Ramos (cell line): ENCODE results near the gene RABL2A.
"Not testable (repeated sequence)": the region's sequence is repeated elsewhere in the genome, so short reads cannot be mapped to it uniquely, and the experiment has no call there.

Experiments
- in situ Hi-C: fragments of 300-500 bp; cut with MboI; formaldehyde crosslinking; loops from one replicate; pipeline ENCODE4 v1.14.3; 2022; ENCODE audit warnings: low sequenced_read_pairs; ENCODE audit not compliant: unreplicated experiment

The RABL2A gene

GRCh38 chr2:113676623-113677266 lies 49.7 kb downstream of the RABL2A start:
- in situ Hi-C loops, result no loop called here

GRCh38 chr2:113677330-113677729 lies 50.3 kb downstream of the RABL2A start:
- in situ Hi-C loops, result no loop called here

GRCh38 chr2:113679457-113679856 lies 52.4 kb downstream of the RABL2A start:
- in situ Hi-C loops, result no loop called here

GRCh38 chr2:113685471-113685870 lies 58.4 kb downstream of the RABL2A start:
- in situ Hi-C loops, result no loop called here

GRCh38 chr2:113686537-113686936 lies 59.5 kb downstream of the RABL2A start:
- in situ Hi-C loops, result no loop called here

- in situ Hi-C loops, result not testable (repeated sequence)
Measured at GRCh38 chr2:113690871-113691270, 63.8 kb downstream of the RABL2A start.
